A673 (cell line): Measurements from ENCODE around the gene SGMS2. TPM values are rescaled to one million over a fixed set of nuclear protein-coding genes. Genes with fewer than 3 reads are reported as not detected.

Source experiments
- BruUV-seq: library from RNA; stranded (reverse); fragments of 400-500 nt; replicated peaks from 2 replicates; lab custom pipeline; 2021; lab: Mats Ljungman, UMichigan
- CTCF ChIA-PET: fragments of 300-600 bp; sonication (Branson Sonifier 250); formaldehyde crosslinking; loops from one replicate; lab custom pipeline; 2022; ENCODE audit warnings: antibody characterized with exemption; lab: Charles Lee
- POLR2A ChIA-PET: fragments of 300-600 bp; sonication (Branson Sonifier 250); formaldehyde crosslinking; loops from one replicate; lab custom pipeline; 2022; ENCODE audit warnings: antibody characterized with exemption; ENCODE audit not compliant: low non-redundant PET; lab: Charles Lee
- DNase-seq: peaks from one replicate; pipeline ENCODE4 v3.0.0-alpha.2; 2015; ENCODE audit warnings: low spot score
- H3K27ac ChIP-seq: fragments of 200-600 bp; sonication (generic); 2 replicates; pipeline ENCODE4 v1.5.1; 2016; ENCODE audit warnings: mixed run types, low read depth, mild to moderate bottlenecking, mixed read lengths, antibody characterized with exemption, low read length; ENCODE audit not compliant: poor library complexity, severe bottlenecking
- H3K27me3 ChIP-seq: fragments of 200-600 bp; sonication (generic); replicated peaks from 2 replicates; pipeline ENCODE4 v1.6.1; 2017; ENCODE audit warnings: mixed run types, low read depth, mild to moderate bottlenecking, mixed read lengths, antibody characterized with exemption, low read length; ENCODE audit not compliant: insufficient read depth, poor library complexity
- H3K36me3 ChIP-seq: fragments of 200-600 bp; sonication (generic); 2 replicates; pipeline ENCODE4 v1.6.1; 2016; ENCODE audit warnings: mixed run types, mild to moderate bottlenecking, mixed read lengths, antibody characterized with exemption, low read length; ENCODE audit not compliant: insufficient read depth, poor library complexity, severe bottlenecking
- H3K4me1 ChIP-seq: fragments of 200-600 bp; sonication (generic); 2 replicates; pipeline ENCODE4 v1.6.1; 2017; ENCODE audit warnings: mixed run types, mild to moderate bottlenecking, mixed read lengths, antibody characterized with exemption, low read length; ENCODE audit not compliant: insufficient read depth, poor library complexity, severe bottlenecking
- H3K4me3 ChIP-seq: fragments of 200-600 bp; sonication (generic); 2 replicates; pipeline ENCODE4 v1.5.1; 2016; ENCODE audit warnings: low read depth, mixed run types, mild to moderate bottlenecking, mixed read lengths, low read length; ENCODE audit not compliant: poor library complexity, severe bottlenecking
- H3K9me3 ChIP-seq: fragments of 200-600 bp; sonication (generic); 2 replicates; pipeline ENCODE4 v1.6.1; 2016; ENCODE audit warnings: mixed run types, low read depth, mild to moderate bottlenecking, mixed read lengths, antibody characterized with exemption, low read length; ENCODE audit not compliant: poor library complexity, severe bottlenecking
- CTCF ChIP-seq: fragments of 300-800, 200-600 bp; sonication (generic); conservative IDR thresholded peaks from 2 replicates; pipeline ENCODE4 v1.5.1; 2017; ENCODE audit warnings: low read depth, mild to moderate bottlenecking, antibody characterized with exemption, low read length, moderate library complexity, mixed read lengths
- EZH2 ChIP-seq: fragments of 200-600 bp; sonication (generic); IDR thresholded peaks from 2 replicates; pipeline ENCODE4 v1.6.1; 2017; ENCODE audit warnings: borderline replicate concordance, low read depth, mild to moderate bottlenecking, mixed read lengths, antibody characterized with exemption, low read length; ENCODE audit not compliant: poor library complexity, severe bottlenecking
- intact Hi-C: fragments of 100-400 bp; cut with micrococcal nuclease; formaldehyde crosslinking; loops from one replicate; pipeline ENCODE4 v1.10.0; 2022; ENCODE audit not compliant: unreplicated experiment
- total RNA-seq: library from RNA; stranded (reverse); gene quantifications from 2 replicates; pipeline ENCODE4 v1.2.3, GENCODE V29; 2021

Gene SGMS2
- total RNA-seq, 1 experiment from 2014 or later: 4.3 TPM

- H3K4me1 ChIP-seq: peaks cover 4% of the 10 kb centered on the region
- intact Hi-C loops: no loop called here
- no peaks in the 10 kb centered on the region for H3K27me3 ChIP-seq
- peaks cover 14% of the 10 kb centered on the region for H3K9me3 ChIP-seq
- no peak for DNase-seq
- ChIA-PET POLR2A (no interaction called here), CTCF (no interaction called here)
- TF ChIP-seq EZH2: no peak
- no peak for TF ChIP-seq CTCF
- H3K4me3 ChIP-seq: no peak overlapping the region
- no peaks in the 10 kb centered on the region for H3K36me3 ChIP-seq
- no peak overlapping the region for H3K27ac ChIP-seq
- no TSS peak for BruUV-seq
Observed at GRCh38 chr4:107890779-107891178, 66.0 kb downstream of the SGMS2 start.

- Histone ChIP-seq H3K27ac (no peak overlapping the region), H3K27me3 (no peaks in the 10 kb centered on the region), H3K4me3 (no peak overlapping the region), H3K9me3 (peaks cover 14% of the 10 kb centered on the region), H3K36me3 (no peaks in the 10 kb centered on the region), H3K4me1 (peaks cover 4% of the 10 kb centered on the region)
- no peak for DNase-seq
- ChIA-PET POLR2A (no interaction called here), CTCF (no interaction called here)
- BruUV-seq: no TSS peak
- intact Hi-C loops: no loop called here
- TF ChIP-seq EZH2 (no peak), CTCF (no peak)
Observed at GRCh38 chr4:107891299-107891698, 66.6 kb downstream of the SGMS2 start.

- CTCF ChIA-PET: no interaction called here
- no TSS peak for BruUV-seq
- POLR2A ChIA-PET: no interaction called here
- H3K27me3 ChIP-seq: no peaks in the 10 kb centered on the region
- H3K4me3 ChIP-seq: no peak overlapping the region
- TF ChIP-seq EZH2 (no peak), CTCF (no peak)
- H3K27ac ChIP-seq: no peak overlapping the region
- no peaks in the 10 kb centered on the region for H3K36me3 ChIP-seq
- DNase-seq: peak; percentile 28
- H3K9me3 ChIP-seq: peaks cover 7% of the 10 kb centered on the region
- H3K4me1 ChIP-seq: peaks cover 4% of the 10 kb centered on the region
- intact Hi-C loops: no loop called here
Observed at GRCh38 chr4:107893171-107894137, 68.7 kb downstream of the SGMS2 start.
